ENCODE data around the gene PIGU. TPM values are rescaled to one million over a fixed set of nuclear protein-coding genes. Genes with fewer than 3 reads are reported as not detected.

Gene PIGU
- total and polyA plus RNA-seq, 2 of the 13 experiments (the other 11 are each of a cell fraction or from before 2014, with no cell fraction given): 45.5 to 231 TPM

- TF ChIP-seq ZNF562 (CRISPR knock-in tag; IDR thresholded peaks at IDR 0.05; ENCODE audit: borderline replicate concordance) (no peak), ZNF850 (CRISPR knock-in tag; conservative IDR thresholded peaks at IDR 0.05) (no peak), MLXIP (CRISPR knock-in tag; IDR thresholded peaks at IDR 0.05; ENCODE audit: borderline replicate concordance) (no peak), MAFF (IDR thresholded peaks at IDR 0.05; ENCODE audit: low read depth, low read length) (no peak), TCF7 (IDR thresholded peaks at IDR 0.05; ENCODE audit: low read depth) (no peak; the same call in 1 of the 2 replicates), E2F5 (CRISPR knock-in tag; conservative IDR thresholded peaks at IDR 0.05) (no peak), ZBTB46 (CRISPR knock-in tag; IDR thresholded peaks at IDR 0.05; ENCODE audit: borderline replicate concordance) (no peak), ZNF501 (CRISPR knock-in tag; IDR thresholded peaks at IDR 0.05) (peak; percentile 64; the same call in 1 of the 2 replicates), CC2D1A (CRISPR knock-in tag; IDR thresholded peaks at IDR 0.05) (0 out of 2 replicates have a peak, but pooled peaks have one; percentile 82), ZBTB25 (CRISPR knock-in tag; IDR thresholded peaks at IDR 0.05) (0 out of 2 replicates have a peak, but pooled peaks have one; percentile 59), ZNF788 (CRISPR knock-in tag; IDR thresholded peaks at IDR 0.05; ENCODE audit: borderline replicate concordance) (no peak), TBP (CRISPR knock-in tag; IDR thresholded peaks at IDR 0.05) (no peak), ZBTB38 (CRISPR knock-in tag; IDR thresholded peaks at IDR 0.05) (0 out of 2 replicates have a peak, but pooled peaks have one; percentile 60), REXO4 (CRISPR knock-in tag; IDR thresholded peaks at IDR 0.05; ENCODE audit: borderline replicate concordance) (peak; percentile 55; the same call in 1 of the 2 replicates), ZNF784 (CRISPR knock-in tag; IDR thresholded peaks at IDR 0.05; ENCODE audit: borderline replicate concordance) (no peak), HNRNPL (IDR thresholded peaks at IDR 0.05; ENCODE audit: low read depth, low read length) (no peak), CBX2 (IDR thresholded peaks at IDR 0.05; ENCODE audit: low read depth, low read length) (no peak), CBX2 (CRISPR knock-in tag; IDR thresholded peaks at IDR 0.05; ENCODE audit: low read depth) (no peak), DR1 (CRISPR knock-in tag; IDR thresholded peaks at IDR 0.05) (no peak), MIER2 (CRISPR knock-in tag; IDR thresholded peaks at IDR 0.05) (peak; percentile 49; the same call in 1 of the 2 replicates), ZNF547 (CRISPR knock-in tag; IDR thresholded peaks at IDR 0.05) (no peak), ZIK1 (CRISPR knock-in tag; IDR thresholded peaks at IDR 0.05; ENCODE audit: borderline replicate concordance, low read depth) (no peak), ZNF382 (CRISPR knock-in tag; IDR thresholded peaks at IDR 0.05; ENCODE audit: borderline replicate concordance) (no peak)
Measured at GRCh38 chr20:34712525-34713192, 35.8 kb upstream of the PIGU start (continued).
